Urothelium cell line (cell line): Measurements from ENCODE around the gene ATXN7L1.
"Not testable (repeated sequence)": the region's sequence is repeated elsewhere in the genome, so short reads cannot be mapped to it uniquely, and the experiment has no call there.

ENCODE experiments used
- DNase-seq: peaks from one replicate; pipeline ENCODE4 v3.0.0; 2011; ENCODE audit warnings: low spot score, mixed read lengths
- FAIRE-seq: peaks from 2 replicates; lab custom pipeline; 2011; peaks lifted over from hg19 to GRCh38; lab: Jason Lieb, UNC

The ATXN7L1 gene

DNA sequence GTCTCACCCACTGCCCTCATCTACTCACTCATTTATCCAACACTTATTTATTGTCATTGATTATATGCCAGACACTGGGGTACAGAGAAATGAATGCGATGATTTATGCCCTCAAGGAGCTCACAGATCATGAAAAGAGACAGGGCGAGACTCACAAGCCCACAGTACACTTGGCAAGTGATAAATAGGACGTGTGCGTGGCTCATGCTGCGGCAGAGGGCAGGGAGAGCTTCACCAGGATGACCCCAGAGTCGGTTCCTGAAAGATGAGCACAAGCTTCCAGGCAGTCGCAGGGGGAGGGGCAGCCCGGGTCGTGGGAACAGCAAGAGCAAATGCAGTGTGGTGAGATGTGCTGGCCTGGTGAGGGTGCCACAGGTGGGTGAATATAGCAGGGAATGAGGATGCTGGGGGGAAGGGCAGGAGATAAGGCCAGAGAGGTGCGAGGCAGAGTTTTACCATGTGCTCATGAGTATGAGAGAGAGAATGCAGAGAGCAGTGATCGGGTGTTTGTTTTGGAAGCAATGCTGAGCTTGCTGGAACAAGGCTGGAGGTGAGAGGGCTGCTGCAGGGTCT lies 70.9 kb downstream of the ATXN7L1 start:
- DNase-seq (no peak), FAIRE-seq (no peak)

DNA sequence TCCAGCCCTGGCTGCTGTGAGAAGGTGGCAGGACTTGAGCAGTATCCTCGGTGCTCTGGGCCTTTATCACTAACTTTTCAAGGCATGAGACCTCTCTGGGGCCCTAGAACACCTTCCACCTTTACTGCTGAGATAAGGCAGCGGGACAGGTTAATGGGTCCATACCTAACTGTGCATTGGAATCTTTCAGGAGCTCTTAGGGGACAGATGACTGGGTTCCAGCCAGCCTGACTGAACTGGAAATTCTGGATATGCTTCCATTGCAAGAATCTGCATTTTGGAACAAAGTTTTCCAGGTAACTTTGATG lies 73.0 kb downstream of the ATXN7L1 start:
- DNase-seq (no peak), FAIRE-seq (no peak)

DNA sequence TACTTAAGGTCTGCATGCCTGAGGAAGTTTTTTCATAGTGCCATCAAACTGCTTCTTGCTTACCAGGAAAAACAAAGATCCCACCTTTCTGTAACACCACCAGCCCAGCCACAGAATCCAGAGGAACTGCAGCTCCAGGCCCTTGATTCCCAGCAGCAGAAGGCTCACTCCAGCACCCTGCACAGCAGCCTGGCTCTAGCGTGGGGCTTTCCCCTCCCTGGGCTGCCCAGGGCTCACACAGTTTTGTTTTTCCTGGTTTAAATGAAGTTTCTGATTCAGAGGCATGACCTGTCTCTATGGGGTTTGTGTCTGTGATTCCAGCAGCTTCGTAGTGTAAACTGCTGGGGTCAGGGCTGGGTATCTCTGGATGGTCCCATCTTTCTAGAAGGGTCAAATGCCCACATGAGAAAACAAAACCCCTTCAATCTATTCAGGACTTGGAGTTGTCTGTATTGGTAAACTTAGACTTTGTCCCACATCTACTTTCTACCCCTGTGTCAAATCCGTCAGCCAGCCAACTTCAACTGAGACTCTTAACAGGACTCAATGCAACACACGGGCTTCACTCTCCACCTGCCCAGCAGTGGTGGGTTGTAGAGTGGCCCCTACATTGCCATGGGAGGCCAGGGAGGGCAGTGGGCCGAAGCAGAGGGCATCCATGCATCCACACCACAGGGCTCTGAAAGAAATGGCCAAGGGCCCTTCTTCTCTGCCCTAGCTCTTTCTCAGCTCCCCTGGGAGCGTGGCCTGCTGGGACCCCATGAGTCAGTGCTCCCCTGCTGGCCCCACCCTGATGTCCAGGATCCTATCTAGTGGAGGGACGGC lies 73.6 kb downstream of the ATXN7L1 start:
- no peak for FAIRE-seq
- DNase-seq: no peak

DNA sequence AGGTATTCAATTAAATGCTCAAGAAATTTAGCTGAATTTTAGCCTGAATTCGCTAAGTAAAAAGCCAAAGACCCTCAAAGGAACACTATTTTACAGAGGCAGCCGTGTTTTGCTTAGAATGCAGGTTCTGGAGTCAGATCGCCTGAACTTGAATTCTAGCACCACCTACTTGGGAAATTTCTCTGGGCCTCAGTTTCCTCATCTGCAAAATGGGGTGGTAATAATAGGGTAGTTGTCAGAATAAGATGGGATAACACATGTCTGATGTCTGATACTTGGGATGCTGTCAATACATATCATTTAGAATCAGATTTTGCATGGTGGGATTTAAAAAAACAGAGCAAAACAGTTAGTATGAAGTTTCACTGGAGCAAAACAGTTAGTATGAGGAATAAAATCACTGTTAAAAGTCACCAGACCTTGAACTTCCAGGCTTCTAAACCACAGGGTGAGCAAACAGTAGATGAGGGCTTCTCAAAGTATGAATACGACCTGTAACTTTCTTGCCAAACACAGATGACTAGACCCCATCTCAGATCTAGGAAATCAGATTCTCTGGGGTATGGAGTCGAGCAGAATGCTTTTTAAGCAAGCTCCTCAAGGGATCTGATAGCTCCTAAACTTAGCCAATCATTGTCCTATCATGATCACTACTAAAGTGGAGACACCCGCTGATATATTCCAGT lies 75.4 kb downstream of the ATXN7L1 start:
- no peak for FAIRE-seq
- no peak for DNase-seq

DNA sequence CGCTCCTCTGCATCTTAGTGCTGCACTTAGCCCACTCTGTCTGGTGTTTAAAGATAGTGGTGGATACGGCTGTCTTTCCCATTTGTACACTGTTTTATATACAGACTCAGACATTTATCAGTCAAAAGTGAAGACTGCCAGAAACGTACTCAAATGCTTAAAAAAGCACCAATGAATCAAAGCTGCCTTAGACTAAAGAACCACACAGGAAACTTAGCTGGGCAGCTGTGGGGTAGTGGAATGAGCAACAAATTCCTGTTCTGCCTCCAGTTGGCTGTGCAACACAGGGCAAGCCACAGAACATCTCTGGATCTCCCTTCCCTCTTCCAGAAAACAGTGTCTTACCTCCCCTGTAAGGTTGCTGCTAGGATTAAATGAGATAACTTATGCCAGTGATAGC lies 76.0 kb downstream of the ATXN7L1 start:
- no peak for FAIRE-seq
- DNase-seq: no peak

DNA sequence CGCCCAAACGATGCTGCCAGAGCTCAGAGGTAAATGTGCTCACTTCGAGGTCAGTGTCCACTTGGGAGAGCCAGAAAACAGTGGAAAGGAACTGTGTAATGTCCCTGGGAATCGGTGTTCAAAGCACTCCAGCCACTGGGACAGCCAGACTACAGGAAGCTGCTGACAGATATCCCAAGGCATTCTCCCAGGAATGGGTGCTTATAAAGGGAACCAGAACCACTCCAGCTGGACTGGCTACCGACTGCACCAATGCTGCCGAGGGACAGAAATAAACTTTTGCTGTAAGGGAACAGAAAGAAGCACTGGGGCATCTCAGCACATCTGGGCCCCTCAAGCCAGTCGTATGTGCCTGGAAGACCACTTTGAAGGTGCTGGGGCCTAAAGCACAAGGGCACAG lies 76.7 kb downstream of the ATXN7L1 start:
- FAIRE-seq (no peak), DNase-seq (no peak)

DNA sequence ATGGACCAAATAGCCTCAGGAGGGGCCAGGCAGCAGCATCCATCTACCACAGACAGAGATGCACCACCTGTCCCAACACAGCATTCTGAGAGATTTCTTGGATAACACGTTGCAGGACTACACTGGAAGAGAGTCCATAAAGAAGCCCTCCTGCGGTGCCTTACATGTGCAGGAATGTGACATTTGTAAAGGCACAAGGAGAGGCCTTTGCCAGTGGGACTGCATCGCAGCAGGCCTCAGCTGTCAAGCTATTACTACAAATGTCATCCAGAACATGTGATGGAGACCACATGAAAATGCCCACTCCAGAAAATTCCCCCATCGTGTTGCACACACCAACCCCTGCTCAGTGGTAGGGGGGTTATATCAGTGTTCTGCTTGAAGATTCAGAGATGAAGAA lies 77.4 kb downstream of the ATXN7L1 start:
- DNase-seq: no peak

DNA sequence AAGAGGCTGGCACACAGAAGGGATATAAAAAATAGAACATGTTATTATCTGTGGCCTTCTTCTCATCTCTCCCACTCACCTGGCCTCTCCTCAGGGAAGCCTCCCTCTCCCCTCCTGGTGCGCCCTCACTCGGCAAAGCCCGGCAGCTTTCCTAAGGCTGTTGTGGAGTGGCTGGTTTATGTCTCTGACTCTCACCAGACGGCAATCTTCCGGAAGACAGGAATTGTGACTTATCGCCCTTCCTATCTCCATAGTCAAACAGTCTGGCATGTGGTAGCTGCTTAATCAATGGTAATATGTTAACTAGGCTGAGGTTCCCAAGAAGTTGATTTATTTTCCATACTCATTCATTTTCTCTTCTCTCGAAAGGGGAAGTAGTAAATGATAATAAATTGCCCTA lies 78.7 kb downstream of the ATXN7L1 start:
- DNase-seq (no peak), FAIRE-seq (no peak)

More for the DNA sequence above, 77.4 kb downstream of the ATXN7L1 start:
- FAIRE-seq: no peak

DNA sequence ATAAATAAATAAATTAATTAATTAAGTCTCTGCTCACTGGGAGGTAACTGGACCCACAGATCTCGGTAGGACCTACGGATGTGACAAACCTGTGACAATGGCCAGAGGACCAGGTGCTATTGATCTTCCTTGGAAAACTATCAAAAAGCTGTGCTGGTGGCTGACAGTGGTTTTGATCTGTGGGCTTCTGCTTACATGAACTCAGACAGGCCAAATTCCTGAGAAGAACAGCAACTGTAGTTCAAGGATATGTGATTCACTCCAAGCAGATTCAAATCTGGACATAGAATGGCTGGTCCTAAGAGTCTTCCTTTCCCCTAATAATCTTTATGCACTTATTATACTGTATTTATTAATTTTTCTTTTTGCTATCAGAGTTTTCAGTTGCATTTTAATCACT lies 80.0 kb downstream of the ATXN7L1 start:
- FAIRE-seq: no peak
- no peak for DNase-seq

DNA sequence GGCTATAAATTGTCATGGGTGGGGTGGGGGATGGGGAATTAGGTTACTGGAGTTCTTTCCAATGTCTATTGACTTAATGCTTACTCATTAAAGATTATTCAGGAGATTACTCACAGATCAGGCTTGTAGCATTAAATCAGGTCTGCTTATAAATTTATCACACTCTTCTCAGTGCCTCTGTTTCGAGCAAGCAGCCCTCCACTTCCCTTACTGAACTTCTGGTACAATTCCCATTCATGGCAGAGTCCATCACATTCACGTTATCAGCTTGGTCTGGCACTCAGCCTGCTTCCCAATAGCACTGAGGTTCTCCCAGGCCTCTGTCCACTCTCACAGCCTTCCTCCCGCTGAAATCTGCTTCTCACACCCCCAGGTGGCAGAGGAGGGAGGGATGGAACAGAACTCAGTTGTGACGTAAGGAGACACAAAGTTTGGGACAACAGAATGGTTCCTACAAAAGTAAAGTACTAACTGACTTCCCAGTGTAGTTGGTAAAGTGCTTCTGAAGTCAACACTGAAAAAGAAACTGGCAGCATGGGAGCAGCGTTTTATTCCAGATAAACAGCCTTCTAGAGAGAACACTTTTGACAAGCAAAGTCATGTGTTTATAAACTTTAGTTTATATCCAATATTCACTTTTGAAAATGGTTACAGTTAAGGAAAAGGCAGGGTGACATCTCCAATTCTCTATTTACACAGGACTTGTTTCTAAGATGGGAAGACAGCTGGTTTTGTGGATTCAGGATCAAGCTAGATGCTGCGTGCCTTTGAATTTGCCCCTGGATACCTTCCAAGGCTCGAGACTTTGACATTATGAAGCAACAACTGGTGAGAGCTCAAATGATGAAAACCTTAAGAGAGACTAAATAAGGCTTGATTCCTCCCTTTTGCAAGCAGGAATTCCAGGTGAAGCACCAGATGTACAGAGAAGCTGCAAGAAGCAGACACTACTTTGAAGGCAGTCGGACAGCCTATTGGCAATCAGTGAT lies 81.4 kb downstream of the ATXN7L1 start:
- DNase-seq: no peak

DNA sequence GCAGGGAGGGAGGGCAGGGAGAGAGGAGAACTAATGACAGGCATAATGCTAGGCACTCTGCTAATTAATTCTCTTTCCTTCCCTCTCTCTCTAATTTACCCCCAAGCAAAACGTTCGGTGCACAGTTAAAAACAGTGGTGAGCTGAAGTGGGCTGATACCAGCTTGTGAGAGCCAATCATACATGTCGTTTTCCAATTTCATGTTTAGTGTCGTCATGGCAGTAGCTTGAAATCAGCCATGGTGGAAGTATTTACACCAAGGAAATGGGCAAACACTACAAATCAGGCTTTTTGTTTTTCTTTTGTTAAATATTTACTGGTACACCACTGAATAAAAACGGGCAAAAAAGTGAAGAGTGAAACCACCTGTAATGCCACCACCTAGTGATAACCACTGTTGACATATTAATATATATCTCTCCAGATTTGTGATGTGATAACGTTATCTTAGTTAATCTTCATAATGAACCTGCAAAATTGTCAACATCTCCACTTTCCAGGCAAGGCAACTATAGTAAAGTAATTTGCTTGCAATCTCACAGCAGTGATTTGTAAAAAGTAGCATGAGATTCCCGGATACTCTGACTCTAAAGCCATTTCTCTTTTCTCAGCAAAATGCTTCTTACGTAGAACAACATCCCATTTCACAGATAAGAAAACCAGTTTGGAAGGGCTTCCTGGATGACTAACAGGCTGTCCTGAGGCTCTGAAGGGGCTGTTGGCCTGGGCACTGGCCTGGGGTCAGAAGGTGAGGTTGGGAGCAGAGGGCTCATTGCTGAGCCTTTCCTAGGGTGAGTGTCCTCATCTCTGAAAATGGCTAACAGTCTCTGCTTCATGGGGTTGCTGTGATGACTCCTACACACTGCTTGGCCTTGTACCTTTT lies 83.7 kb downstream of the ATXN7L1 start:
- DNase-seq: no peak
- FAIRE-seq: no peak

More for the DNA sequence above, 81.4 kb downstream of the ATXN7L1 start:
- FAIRE-seq: no peak

DNA sequence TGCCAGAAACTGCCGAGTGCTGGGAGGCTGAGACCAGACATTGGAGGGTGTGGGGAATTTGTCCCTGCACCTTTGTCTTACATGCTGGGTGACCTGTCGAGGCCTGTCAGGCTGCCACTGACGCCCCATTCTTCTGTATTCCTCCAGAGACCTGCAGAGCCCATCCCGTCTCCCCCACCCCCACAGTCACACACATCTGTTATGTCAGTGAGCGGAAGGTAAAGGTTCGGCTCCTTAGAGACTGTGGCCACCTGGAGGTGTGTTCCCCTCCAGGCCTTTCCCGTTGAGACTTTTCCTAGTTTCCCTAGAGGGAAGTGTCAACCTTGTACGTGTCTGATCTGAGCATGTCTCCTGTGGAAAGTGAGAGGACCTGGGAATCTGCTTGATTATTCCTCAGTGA lies 84.5 kb downstream of the ATXN7L1 start:
- FAIRE-seq (no peak), DNase-seq (no peak)

DNA sequence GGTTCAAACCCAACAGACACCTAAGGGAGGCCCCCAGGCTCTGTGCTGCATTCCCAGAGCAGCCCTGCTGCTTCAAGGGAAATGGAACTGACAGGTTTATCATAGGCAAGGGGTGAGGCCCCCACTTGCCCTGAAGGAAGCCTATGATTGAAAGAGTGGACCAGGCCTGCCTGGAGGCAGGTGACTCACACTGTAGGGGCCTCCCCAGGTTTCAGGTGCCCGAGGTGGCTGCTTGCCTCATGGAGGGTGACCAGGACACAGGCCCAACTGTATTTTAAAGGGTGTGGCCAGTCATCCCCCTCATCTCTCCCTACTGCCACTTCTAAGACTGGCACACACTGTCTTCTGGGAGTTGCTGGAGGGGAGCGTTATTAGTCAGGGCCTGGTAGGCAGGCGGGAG lies 85.4 kb downstream of the ATXN7L1 start:
- DNase-seq: no peak
- no peak for FAIRE-seq

DNA sequence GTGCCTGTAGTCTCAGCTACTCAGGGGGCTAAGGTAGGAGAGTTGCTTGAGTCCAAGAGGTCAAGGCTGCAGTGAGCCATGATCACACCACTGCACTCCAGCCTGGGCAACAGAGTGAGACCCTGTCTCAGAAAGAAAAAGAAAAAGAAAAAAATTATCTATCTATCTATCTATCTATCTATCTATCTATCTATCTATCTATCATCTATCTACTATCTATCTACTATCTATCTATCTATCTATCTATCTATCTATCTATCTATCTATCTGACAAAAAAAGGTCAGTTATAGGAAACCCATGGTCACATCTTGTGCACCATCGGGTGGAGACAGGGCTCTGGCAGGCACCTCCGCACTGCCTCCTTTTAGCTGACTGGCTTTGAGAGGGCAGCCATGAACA lies 85.9 kb downstream of the ATXN7L1 start:
- DNase-seq, FAIRE-seq: not testable (repeated sequence)

DNA sequence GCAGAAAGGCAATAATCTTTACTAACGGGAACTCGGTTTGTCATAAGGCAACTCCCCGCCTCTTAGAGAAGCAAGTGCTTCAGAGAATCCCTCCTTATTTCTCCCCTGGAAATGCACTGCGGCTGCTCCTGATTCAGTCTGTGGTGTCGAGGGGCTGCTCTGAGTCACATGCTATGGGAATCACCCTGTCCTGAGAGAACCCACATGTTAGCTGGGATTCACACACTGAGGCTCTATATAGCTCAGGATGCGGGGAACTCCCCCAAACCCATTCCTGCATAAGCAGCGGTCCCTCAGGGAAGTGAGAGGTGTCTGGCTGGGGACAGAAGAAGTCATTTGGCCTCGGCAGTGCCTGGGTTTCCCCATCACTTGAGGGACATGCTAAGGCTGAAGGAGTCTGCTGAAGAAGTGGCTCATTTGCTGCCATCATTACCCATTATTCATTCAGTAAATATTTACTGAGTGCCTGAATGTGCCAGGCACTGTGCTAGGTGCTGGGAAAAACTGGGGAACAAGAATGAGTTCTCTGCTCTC lies 87.5 kb downstream of the ATXN7L1 start:
- FAIRE-seq (no peak), DNase-seq (no peak)

DNA sequence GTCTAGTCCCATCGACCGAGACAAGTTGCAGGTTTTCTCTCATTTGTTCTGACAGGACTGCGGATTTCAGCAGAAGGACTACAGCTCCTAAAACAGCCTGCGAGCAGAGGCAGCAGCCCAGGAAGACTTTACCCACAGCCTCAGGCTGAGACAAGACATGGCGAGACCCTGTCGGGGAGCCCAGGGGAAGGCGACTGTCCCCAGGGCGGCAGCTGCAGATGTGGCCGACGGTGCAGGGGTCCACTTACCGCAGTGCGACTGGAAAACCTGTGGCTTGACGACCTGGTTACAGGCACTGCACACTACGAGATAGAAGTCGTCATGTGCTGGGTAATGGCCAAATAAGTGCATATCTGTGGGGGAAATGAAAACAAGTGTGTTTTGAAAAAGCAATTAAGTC lies 88.0 kb downstream of the ATXN7L1 start:
- DNase-seq (no peak), FAIRE-seq (no peak)

DNA sequence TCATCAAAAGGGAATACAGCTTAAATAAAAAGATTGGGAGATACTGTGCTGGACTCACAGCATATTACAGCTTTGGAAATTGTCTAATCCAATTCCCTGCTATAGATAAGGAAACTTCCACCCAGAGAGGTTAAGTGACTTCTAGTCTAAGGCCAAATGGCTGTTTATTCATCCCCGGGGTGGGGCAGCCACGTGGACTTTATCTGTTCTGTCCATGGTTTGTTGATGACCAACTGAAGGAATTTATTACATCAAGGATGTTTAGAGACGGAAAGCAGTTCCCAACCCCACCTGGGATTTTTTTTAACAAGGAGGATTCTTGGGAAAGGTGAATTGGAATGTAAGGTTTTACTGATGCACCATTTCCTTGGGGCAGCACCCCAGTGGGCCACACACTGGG lies 88.6 kb downstream of the ATXN7L1 start:
- DNase-seq (no peak), FAIRE-seq (no peak)

DNA sequence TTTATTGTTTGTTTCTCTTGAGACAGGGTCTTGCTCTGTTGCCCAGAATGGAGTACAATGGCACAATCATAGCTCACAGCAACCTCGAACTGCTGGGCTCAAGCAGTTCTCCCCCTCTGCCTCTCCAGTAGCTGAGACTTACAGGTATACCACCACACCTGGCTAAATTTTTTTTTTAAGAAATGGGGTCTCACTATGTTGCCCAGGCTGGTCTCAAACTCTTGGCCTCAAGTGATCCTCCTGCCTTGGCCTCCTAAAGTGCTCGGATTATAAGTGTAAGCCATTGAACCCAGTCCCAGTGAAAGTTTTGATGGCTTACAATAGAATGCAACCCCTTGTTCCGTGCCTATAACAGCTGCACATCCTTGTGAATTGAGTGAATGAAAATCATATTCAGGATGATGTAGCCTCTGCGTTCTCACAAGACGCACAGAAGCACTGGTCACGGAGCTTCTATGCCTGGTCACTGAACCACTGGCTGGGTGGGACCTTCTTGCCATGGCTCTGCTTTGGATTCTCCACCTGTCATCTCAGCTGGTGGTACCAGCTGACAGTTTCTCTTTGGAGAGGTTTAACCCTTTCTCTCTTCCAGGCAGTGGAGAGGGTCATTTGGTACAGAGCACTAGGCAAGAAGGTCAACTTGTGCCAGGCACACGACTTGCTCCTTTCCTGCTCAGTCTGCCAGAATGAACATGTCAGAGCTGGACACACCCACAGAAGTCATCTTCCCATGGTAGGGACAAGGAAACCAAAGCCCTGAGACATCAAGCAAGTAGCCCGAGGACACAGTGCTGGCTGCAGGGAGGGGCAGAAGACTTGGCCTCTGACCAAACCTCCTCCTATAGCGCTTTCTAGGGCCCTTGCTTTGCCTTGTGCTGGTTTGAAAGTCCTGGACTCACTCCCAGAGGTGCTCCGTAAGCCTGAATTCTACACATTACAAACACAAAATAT lies 89.6 kb downstream of the ATXN7L1 start:
- no peak for DNase-seq
- FAIRE-seq: no peak
